Activated T-cell treated with anti-CD3 and anti-CD28 coated beads, Interleukin-2, amount 50 U/mL, for 24 hours (primary cell): Measurements from ENCODE around the gene PDE4C.
A peak's percentile ranks its signal among the peaks of the same experiment; 100 is the strongest.

Experiments
- DNase-seq: peaks from one replicate; pipeline ENCODE4 v3.0.0-alpha.2; 2020
- H3K27ac Mint-ChIP-seq: 2 replicates; pipeline ENCODE4 v1.8.0; 2020; ENCODE audit warnings: mild to moderate bottlenecking, mixed read lengths
- H3K27me3 Mint-ChIP-seq: 2 replicates; pipeline ENCODE4 v1.8.0; 2020; ENCODE audit warnings: mixed read lengths
- H3K36me3 Mint-ChIP-seq: 2 replicates; pipeline ENCODE4 v1.8.0; 2020; ENCODE audit warnings: low read depth, mixed read lengths
- H3K4me1 Mint-ChIP-seq: 2 replicates; pipeline ENCODE4 v1.8.0; 2020; ENCODE audit warnings: low read depth, mixed read lengths
- H3K4me3 Mint-ChIP-seq: 2 replicates; pipeline ENCODE4 v1.8.0; 2020; ENCODE audit warnings: mild to moderate bottlenecking, moderate library complexity, mixed read lengths
- H3K9me3 Mint-ChIP-seq: 2 replicates; pipeline ENCODE4 v1.8.0; 2020; ENCODE audit warnings: mixed read lengths

Gene PDE4C

GRCh38 chr19:18233224-18233825 lies 7.1 kb upstream of the PDE4C start:
- Mint-ChIP-seq H3K27ac (no peak overlapping the region), H3K36me3 (no peaks in the 10 kb centered on the region), H3K4me3 (no peak overlapping the region), H3K4me1 (peaks cover 6% of the 10 kb centered on the region), H3K9me3 (peaks cover 6% of the 10 kb centered on the region), H3K27me3 (peaks cover 69% of the 10 kb centered on the region)
- DNase-seq, result peak; percentile 63

GRCh38 chr19:18232540-18233223 lies 6.4 kb upstream of the PDE4C start:
- H3K36me3 Mint-ChIP-seq, result no peaks in the 10 kb centered on the region
- peaks cover 76% of the 10 kb centered on the region for H3K27me3 Mint-ChIP-seq
- no peak overlapping the region for H3K4me3 Mint-ChIP-seq
- H3K9me3 Mint-ChIP-seq, result peaks cover 6% of the 10 kb centered on the region
- H3K4me1 Mint-ChIP-seq, result peaks cover 6% of the 10 kb centered on the region
- no peak for DNase-seq
- no peak overlapping the region for H3K27ac Mint-ChIP-seq

GRCh38 chr19:18231775-18232174 lies 5.5 kb upstream of the PDE4C start:
- H3K36me3 Mint-ChIP-seq, result no peaks in the 10 kb centered on the region
- DNase-seq, result no peak
- peaks cover 6% of the 10 kb centered on the region for H3K4me1 Mint-ChIP-seq
- no peak overlapping the region for H3K27ac Mint-ChIP-seq
- peaks cover 81% of the 10 kb centered on the region for H3K27me3 Mint-ChIP-seq
- no peak overlapping the region for H3K4me3 Mint-ChIP-seq
- H3K9me3 Mint-ChIP-seq, result peaks cover 6% of the 10 kb centered on the region

GRCh38 chr19:18230941-18231734 lies 4.9 kb upstream of the PDE4C start:
- H3K4me1 Mint-ChIP-seq, result peaks cover 6% of the 10 kb centered on the region
- H3K9me3 Mint-ChIP-seq, result peaks cover 6% of the 10 kb centered on the region
- no peak overlapping the region for H3K4me3 Mint-ChIP-seq
- no peaks in the 10 kb centered on the region for H3K36me3 Mint-ChIP-seq
- no peak overlapping the region for H3K27ac Mint-ChIP-seq
- peaks cover 80% of the 10 kb centered on the region for H3K27me3 Mint-ChIP-seq
- no peak for DNase-seq

GRCh38 chr19:18229915-18230314 lies 3.7 kb upstream of the PDE4C start:
- Mint-ChIP-seq H3K27ac (no peak overlapping the region), H3K4me1 (peaks cover 17% of the 10 kb centered on the region), H3K27me3 (peaks cover 82% of the 10 kb centered on the region), H3K36me3 (no peaks in the 10 kb centered on the region), H3K4me3 (no peak overlapping the region), H3K9me3 (peaks cover 6% of the 10 kb centered on the region)
- no peak for DNase-seq

GRCh38 chr19:18229474-18229873 lies 3.2 kb upstream of the PDE4C start:
- Mint-ChIP-seq H3K27ac (no peak overlapping the region), H3K4me3 (no peak overlapping the region)
- DNase-seq, result no peak

GRCh38 chr19:18227781-18228271 lies 1.6 kb upstream of the PDE4C start:
- peaks cover 24% of the 10 kb centered on the region for H3K4me1 Mint-ChIP-seq
- DNase-seq, result no peak
- H3K4me3 Mint-ChIP-seq, result no peak overlapping the region
- no peak overlapping the region for H3K27ac Mint-ChIP-seq
- peaks cover 80% of the 10 kb centered on the region for H3K27me3 Mint-ChIP-seq
- H3K36me3 Mint-ChIP-seq, result no peaks in the 10 kb centered on the region
- H3K9me3 Mint-ChIP-seq, result no peaks in the 10 kb centered on the region

More at GRCh38 chr19:18229474-18229873, 3.2 kb upstream of the PDE4C start:
- Mint-ChIP-seq H3K36me3 (no peaks in the 10 kb centered on the region), H3K27me3 (peaks cover 82% of the 10 kb centered on the region), H3K4me1 (peaks cover 21% of the 10 kb centered on the region), H3K9me3 (peaks cover 6% of the 10 kb centered on the region)

- Mint-ChIP-seq H3K9me3 (no peaks in the 10 kb centered on the region), H3K27ac (no peak overlapping the region), H3K4me3 (no peak overlapping the region), H3K36me3 (no peaks in the 10 kb centered on the region), H3K27me3 (peaks cover 79% of the 10 kb centered on the region), H3K4me1 (peaks cover 20% of the 10 kb centered on the region)
- DNase-seq, result no peak
Observed at GRCh38 chr19:18226956-18227780, 930 bp upstream of the PDE4C start.

GRCh38 chr19:18225355-18225701 lies 910 bp downstream of the PDE4C start:
- Mint-ChIP-seq H3K4me3 (peak overlapping the region; percentile 74), H3K27me3 (peaks cover 74% of the 10 kb centered on the region), H3K27ac (no peak overlapping the region)

GRCh38 chr19:18224525-18225354 lies 1.5 kb downstream of the PDE4C start:
- H3K4me1 Mint-ChIP-seq, result peaks cover 23% of the 10 kb centered on the region
- H3K27ac Mint-ChIP-seq, result peak overlapping the region; percentile 70
- no peaks in the 10 kb centered on the region for H3K36me3 Mint-ChIP-seq
- H3K9me3 Mint-ChIP-seq, result no peaks in the 10 kb centered on the region
- H3K27me3 Mint-ChIP-seq, result peaks cover 71% of the 10 kb centered on the region
- peak overlapping the region; percentile 74 for H3K4me3 Mint-ChIP-seq
- peak; percentile 93 for DNase-seq

More at GRCh38 chr19:18225355-18225701, 910 bp downstream of the PDE4C start:
- Mint-ChIP-seq H3K36me3 (no peaks in the 10 kb centered on the region), H3K9me3 (no peaks in the 10 kb centered on the region), H3K4me1 (peaks cover 23% of the 10 kb centered on the region)
- DNase-seq, result no peak

GRCh38 chr19:18223860-18224524 lies 2.2 kb downstream of the PDE4C start:
- peak; percentile 67 for DNase-seq
- Mint-ChIP-seq H3K9me3 (no peaks in the 10 kb centered on the region), H3K4me1 (peaks cover 23% of the 10 kb centered on the region), H3K36me3 (no peaks in the 10 kb centered on the region), H3K27me3 (peaks cover 65% of the 10 kb centered on the region), H3K4me3 (peak overlapping the region; percentile 74), H3K27ac (peak overlapping the region; percentile 70)

- no peak for DNase-seq
- Mint-ChIP-seq H3K4me1 (peaks cover 23% of the 10 kb centered on the region), H3K36me3 (no peaks in the 10 kb centered on the region), H3K4me3 (no peak overlapping the region), H3K9me3 (no peaks in the 10 kb centered on the region), H3K27ac (no peak overlapping the region), H3K27me3 (peaks cover 52% of the 10 kb centered on the region)
Observed at GRCh38 chr19:18221815-18222725, 4.2 kb downstream of the PDE4C start.
